Subcutaneous abdominal adipose tissue (tissue), 5 donors: ENCODE results near the gene RAB5A.
"Not testable (repeated sequence)": the region's sequence is repeated elsewhere in the genome, so short reads cannot be mapped to it uniquely, and the experiment has no call there.

Experiments
- H3K27ac ChIP-seq: one replicate; pipeline ENCODE4 v1.7.0; 2013; ENCODE audit warnings: low read depth, mild to moderate bottlenecking, inconsistent platforms, low read length, moderate library complexity
- H3K27me3 ChIP-seq, 5 donors: one replicate each; pipeline ENCODE4 v1.7.0; 2013; ENCODE audit warnings: low read length in 5 of 5, inconsistent platforms in 1 of 5; ENCODE audit not compliant: control insufficient read depth in 5 of 5, insufficient read depth in 4 of 5
- H3K36me3 ChIP-seq, 5 donors: one replicate each; pipeline ENCODE4 v1.7.0; 2013; ENCODE audit warnings: low read length in 5 of 5; ENCODE audit not compliant: control insufficient read depth in 5 of 5, insufficient read depth in 5 of 5
- H3K4me1 ChIP-seq, 5 donors: one replicate each; pipeline ENCODE4 v1.7.0; 2013; ENCODE audit warnings: low read length in 5 of 5, mild to moderate bottlenecking in 3 of 5, moderate library complexity in 1 of 5; ENCODE audit not compliant: control insufficient read depth in 5 of 5, insufficient read depth in 5 of 5
- H3K4me3 ChIP-seq, 5 donors: one replicate each; pipeline ENCODE4 v1.7.0; 2013; ENCODE audit warnings: low read length in 5 of 5, low read depth in 1 of 5
- H3K9ac ChIP-seq, 5 donors: one replicate each; pipeline ENCODE4 v1.7.0; 2013; ENCODE audit warnings: low read length in 5 of 5, mild to moderate bottlenecking in 4 of 5, moderate library complexity in 3 of 5
- H3K9me3 ChIP-seq, 5 donors: one replicate each; pipeline ENCODE4 v1.7.0; 2013; ENCODE audit warnings: low read length in 5 of 5; ENCODE audit not compliant: control insufficient read depth in 5 of 5
- donor health status: healthy.
- donor health status: healthy.
- donor health status: healthy.
- donor health status: healthy.
- donor health status: healthy.

RAB5A gene

DNA sequence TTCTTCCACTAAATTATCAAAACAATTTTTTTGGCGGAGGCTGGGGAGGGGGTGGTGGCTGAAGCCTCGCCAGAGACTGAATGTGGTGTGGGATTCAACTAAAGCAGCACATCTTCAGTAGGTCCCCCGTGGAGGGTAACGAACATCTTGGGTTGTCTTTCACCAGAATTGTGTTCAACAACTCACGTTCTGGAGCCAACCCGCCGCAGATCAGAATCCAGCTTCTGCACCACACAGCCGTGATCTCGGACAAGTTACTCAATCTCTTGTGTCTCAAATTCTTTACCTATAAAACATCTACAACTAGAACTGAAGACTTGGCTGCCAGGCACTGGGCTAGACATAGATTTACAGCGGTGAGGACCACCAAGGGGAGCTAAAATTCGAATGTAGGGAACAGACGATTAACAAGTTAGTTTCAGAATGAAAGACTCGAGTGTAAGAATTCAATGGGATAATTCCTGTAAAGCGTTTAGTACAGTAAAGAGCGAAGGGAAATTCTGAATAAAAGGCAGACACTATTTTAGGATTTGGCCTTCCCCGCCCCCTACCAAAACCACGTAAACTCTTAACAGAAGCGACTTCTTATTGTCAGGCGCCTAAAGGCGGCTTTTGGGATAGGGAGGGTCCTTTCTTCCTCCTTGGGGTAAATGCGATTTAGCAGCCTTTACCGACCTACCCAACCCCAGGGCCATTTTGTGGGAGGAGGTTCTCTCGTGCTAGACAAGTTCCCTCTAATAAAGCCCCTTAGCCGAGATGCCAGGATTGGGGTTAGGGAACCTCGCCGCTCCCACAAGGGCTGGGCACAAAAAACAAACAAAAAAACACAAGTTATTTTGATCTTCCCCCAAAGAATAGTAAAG, 697 bp upstream of the RAB5A start:
- Histone ChIP-seq H3K9ac (peak overlapping the region; percentile 74 to 100 (median 87)), H3K9me3 (no peaks in the 10 kb centered on the region), H3K27ac (peak overlapping the region; percentile 97), H3K4me3 (peak overlapping the region; percentile 74 to 99 (median 88)), H3K4me1 (peaks cover 0 to 44% (median 29%) of the 10 kb centered on the region in 5 donors), H3K36me3 (peaks cover 0 to 6% (median 3%) of the 10 kb centered on the region in 5 donors), H3K27me3 (no peaks in the 10 kb centered on the region)

DNA sequence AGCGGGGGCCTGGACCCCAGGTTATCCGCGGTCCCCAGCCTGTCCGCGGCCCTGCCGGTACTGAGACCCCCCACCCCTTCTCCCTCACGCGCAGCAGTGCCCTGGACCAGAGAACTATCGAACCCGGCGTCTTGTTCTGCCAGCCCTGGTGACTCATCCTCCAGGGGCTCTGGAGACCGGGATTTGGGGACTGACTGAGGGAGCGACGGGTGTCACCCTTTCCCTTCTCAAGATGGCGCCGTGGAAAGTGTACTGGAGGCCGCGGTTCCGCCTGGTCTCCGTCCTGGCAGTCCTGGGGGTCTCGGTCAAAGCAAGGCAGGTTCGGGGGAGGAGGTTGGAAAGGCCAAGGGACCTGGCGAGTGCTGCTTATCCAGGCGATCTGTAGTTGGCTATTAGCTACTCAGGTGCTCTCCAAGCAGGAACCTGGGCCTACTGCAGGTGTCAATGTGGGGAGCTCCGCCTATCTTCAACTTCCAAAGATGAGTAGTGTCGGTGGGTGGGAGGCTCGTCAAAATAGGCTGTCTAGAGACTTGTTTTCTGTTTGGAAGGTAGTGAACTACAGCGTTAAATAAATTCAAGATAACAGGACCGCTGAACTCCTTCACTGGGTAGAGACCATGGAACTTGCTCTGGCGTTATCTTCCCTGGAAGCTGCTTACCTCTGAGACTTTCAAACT, 790 bp downstream of the RAB5A start:
- Histone ChIP-seq H3K27ac (peak overlapping the region; percentile 97), H3K9me3 (no peaks in the 10 kb centered on the region), H3K4me3 (peak overlapping the region; percentile 74 to 99 (median 90)), H3K4me1 (peaks cover 0 to 52% (median 35%) of the 10 kb centered on the region in 5 donors), H3K27me3 (no peaks in the 10 kb centered on the region), H3K9ac (peak overlapping the region; percentile 88 to 100 (median 99)), H3K36me3 (peaks cover 9 to 18% (median 11%) of the 10 kb centered on the region in 5 donors)

DNA sequence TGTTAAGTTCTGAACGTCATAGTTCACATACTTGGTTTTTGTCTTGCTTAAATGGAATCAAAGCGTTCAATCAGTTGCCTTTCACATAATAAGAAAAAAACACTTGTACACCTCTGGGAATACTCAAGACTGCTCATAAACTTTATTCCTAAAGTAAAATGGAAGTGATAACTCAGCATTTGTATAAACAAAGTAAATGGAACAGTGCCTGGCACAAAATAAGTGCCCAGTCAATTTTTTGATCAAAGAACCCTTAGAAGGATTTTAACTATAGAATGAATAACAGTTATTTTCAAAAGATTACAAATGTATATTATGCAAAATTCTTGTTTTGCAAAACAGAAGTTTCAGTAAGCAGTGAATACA, 1.3 kb downstream of the RAB5A start:
- peaks cover 9 to 20% (median 13%) of the 10 kb centered on the region in 5 donors for H3K36me3 ChIP-seq
- H3K9ac ChIP-seq, result peak overlapping the region; percentile 88 to 100 (median 99)
- peak overlapping the region; percentile 74 to 99 (median 90) for H3K4me3 ChIP-seq
- peaks cover 0 to 55% (median 35%) of the 10 kb centered on the region in 5 donors for H3K4me1 ChIP-seq
- no peaks in the 10 kb centered on the region for H3K9me3 ChIP-seq
- H3K27ac ChIP-seq, result peak overlapping the region; percentile 97
- no peaks in the 10 kb centered on the region for H3K27me3 ChIP-seq

DNA sequence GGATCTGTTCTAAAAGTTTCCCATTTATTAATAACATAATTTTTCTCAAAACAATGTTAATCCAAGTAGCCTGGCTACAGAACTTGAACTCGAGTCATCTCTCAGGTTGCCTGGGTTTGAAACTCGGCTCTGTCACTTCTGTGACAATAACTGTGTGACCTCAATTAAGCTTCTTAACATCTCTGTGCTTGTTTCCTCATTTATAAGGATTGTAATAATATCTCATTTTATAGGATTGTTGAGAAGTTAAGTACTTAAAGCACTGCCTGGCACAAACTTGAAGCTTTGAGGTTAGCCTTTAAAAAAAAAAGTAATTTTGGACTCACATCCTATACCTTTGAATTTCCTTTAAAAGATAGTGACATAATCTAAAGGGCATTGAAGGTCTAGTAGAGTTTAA, 3.4 kb downstream of the RAB5A start:
- Histone ChIP-seq H3K9ac (no peak overlapping the region), H3K27me3 (no peaks in the 10 kb centered on the region), H3K9me3 (no peaks in the 10 kb centered on the region), H3K27ac (no peak overlapping the region), H3K4me1 (peaks cover 0 to 55% (median 35%) of the 10 kb centered on the region in 5 donors), H3K4me3 (no peak overlapping the region), H3K36me3 (peaks cover 18 to 29% (median 25%) of the 10 kb centered on the region in 5 donors)

DNA sequence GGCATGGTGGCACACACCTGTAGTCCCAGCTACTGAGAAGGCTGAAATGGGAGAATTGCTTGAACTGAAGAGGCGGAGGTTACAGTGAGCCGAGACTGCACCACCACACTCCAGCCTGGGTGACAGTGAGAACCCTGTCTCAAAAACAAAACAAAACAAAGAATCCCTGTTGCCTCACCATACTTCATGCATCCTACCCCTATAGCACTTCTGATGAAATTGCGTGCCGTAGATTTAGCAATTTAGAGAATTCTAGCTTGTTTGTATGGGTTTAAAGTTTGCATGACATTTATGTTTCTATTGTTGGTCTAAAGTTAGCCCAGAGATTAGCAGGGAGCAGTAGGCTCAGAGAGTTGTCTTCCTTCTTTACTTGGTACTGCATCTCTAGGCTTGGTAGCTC, 7.8 kb downstream of the RAB5A start:
- H3K27me3 ChIP-seq, result no peaks in the 10 kb centered on the region
- H3K4me1 ChIP-seq, result peaks cover 0 to 23% (median 9%) of the 10 kb centered on the region in 5 donors
- H3K4me3 ChIP-seq, result no peak overlapping the region
- H3K9me3 ChIP-seq, result no peaks in the 10 kb centered on the region
- no peak overlapping the region for H3K27ac ChIP-seq
- H3K9ac ChIP-seq, result no peak overlapping the region
- peaks cover 25 to 45% (median 27%) of the 10 kb centered on the region in 5 donors for H3K36me3 ChIP-seq

DNA sequence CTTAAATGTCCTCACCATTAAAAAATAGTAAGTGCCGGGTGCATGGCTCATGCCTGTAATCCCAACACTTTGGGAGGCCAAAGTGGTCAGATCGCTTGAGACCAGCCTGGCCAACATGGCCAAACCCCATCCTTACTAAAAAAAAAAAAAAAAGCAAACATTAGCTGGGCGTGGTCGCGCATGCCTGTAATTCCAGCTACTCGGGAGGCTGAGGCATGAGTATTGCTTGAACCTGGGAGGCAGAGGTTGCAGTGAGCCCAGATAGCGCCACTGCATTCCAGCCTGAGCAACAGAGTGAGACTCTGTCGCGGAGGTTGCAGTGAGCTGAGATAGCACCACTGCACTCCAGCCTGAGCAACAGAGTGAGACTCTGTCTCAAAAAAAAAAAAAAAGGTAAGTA, 10.5 kb downstream of the RAB5A start:
- H3K36me3 ChIP-seq, result peaks cover 14 to 40% (median 16%) of the 10 kb centered on the region in 5 donors
- H3K4me1 ChIP-seq, H3K9me3 ChIP-seq, H3K9ac ChIP-seq, H3K27me3 ChIP-seq, H3K4me3 ChIP-seq, H3K27ac ChIP-seq: not testable (repeated sequence)

DNA sequence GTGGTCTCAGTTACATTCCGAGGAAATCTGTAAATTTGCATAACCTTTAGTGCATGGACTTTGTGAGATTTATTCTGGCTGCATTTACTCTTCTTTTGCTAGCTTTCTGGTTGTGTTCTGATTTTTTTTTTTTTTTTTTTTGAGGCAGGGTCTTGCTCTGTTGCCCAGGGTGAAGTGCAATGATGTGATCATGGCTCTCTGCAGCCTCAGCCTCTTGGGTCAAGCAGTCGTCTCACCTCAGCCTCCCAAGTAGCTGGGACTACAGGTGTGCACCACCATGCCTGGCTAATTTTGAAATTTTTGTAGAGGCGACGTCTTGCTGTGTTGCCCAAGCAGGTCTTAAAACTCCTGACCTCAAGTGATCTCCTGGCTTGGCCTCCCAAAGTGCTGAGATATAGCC, 12.6 kb downstream of the RAB5A start:
- no peak overlapping the region for H3K9ac ChIP-seq
- H3K27ac ChIP-seq, result no peak overlapping the region
- H3K9me3 ChIP-seq, result no peaks in the 10 kb centered on the region
- H3K4me3 ChIP-seq, result no peak overlapping the region
- H3K36me3 ChIP-seq, result peaks cover 7 to 28% (median 8%) of the 10 kb centered on the region in 5 donors
- peaks cover 0 to 3% (median 0%) of the 10 kb centered on the region in 5 donors for H3K4me1 ChIP-seq
- H3K27me3 ChIP-seq, result no peaks in the 10 kb centered on the region

DNA sequence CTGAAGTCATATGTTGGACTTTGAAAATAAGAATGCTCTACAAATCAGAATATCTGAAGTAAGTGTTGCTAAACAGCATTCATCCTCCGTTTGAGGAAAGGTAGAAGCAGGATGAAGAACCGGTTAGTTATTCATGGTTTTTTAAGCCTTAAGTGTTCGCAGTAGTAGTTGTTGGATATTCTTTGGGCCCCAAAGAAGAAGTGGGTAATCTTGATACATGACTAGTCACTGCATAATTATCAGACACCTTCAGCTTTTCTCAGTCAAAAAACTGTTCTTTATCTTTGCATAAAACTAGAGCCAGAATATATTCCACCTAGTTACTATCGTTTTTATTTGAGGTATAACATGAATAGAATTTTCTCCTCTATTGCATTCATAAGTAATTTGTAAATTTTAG, 13.8 kb downstream of the RAB5A start:
- Histone ChIP-seq H3K36me3 (peaks cover 0 to 18% (median 5%) of the 10 kb centered on the region in 5 donors), H3K27me3 (no peaks in the 10 kb centered on the region), H3K4me1 (no peaks in the 10 kb centered on the region)

DNA sequence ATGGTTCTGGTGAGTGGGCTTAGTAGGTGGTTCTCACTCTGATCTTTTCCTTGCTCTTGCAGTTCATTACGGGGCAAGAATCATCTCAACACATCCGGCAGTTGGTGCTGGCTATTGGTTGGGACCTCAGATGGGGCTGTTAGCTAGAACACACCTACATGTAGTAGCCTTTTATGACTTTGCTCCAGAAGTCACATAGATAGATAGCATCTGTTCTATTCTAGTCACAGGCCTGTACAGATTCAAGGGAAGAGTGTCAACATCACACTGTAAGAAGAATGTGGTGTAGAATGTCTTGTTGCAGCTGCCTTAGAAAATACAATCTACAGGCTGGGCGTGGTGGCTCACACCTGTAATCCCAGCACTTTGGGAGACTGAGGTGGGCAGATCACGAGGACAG, 15.1 kb downstream of the RAB5A start:
- Histone ChIP-seq H3K27ac (no peak overlapping the region), H3K27me3 (no peaks in the 10 kb centered on the region), H3K36me3 (peaks cover 0 to 10% (median 5%) of the 10 kb centered on the region in 5 donors), H3K4me3 (no peak overlapping the region), H3K9me3 (no peaks in the 10 kb centered on the region), H3K4me1 (peaks cover 0 to 9% (median 0%) of the 10 kb centered on the region in 5 donors), H3K9ac (no peak overlapping the region)

More for the DNA sequence above, 13.8 kb downstream of the RAB5A start:
- Histone ChIP-seq H3K9ac (no peak overlapping the region), H3K9me3 (no peaks in the 10 kb centered on the region), H3K4me3 (no peak overlapping the region), H3K27ac (no peak overlapping the region)

DNA sequence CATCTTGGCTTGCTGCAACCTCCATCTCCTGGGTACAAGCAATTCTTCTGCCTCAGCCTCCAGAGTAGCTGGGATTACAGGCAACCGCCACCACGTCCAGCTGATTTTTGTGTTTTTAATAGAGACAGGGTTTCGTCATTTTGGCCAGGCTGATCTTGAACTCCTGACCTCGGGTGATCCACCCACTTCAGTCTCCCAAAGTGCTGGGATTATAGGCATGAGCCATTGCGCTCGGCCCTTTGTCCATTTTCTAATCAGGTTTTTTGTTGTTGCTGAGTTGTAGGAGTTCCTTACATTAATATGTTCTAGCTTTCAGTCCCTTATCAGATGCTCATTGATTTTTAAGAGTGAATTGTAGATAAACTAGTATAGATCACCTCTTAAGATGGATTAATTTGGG, 20.3 kb downstream of the RAB5A start:
- Histone ChIP-seq H3K9me3 (no peaks in the 10 kb centered on the region), H3K36me3 (peaks cover 0 to 2% (median 2%) of the 10 kb centered on the region in 5 donors), H3K4me1 (peaks cover 0 to 18% (median 11%) of the 10 kb centered on the region in 5 donors), H3K27me3 (no peaks in the 10 kb centered on the region), H3K27ac (no peak overlapping the region), H3K4me3 (no peak overlapping the region), H3K9ac (no peak overlapping the region)
